HepG2 (cell line): ENCODE measurements around the gene MRPL14. TPM values are rescaled to one million over a fixed set of nuclear protein-coding genes. Genes with fewer than 3 reads are reported as not detected.

Source experiments
- ATF1 ChIP-seq: IDR thresholded peaks from 2 replicates; pipeline ENCODE4 v1.6.1; 2016; ENCODE audit warnings: mild to moderate bottlenecking, control low read depth
- CBX2 ChIP-seq, 2 experiments: fragments of 200-600 bp in 1 of 2; sonication (generic); formaldehyde crosslinking in 1 of 2; IDR thresholded peaks; 2 replicates each; pipeline versions ENCODE4 v1.7.0 to v1.8.1; 2018 to 2022; ENCODE audit warnings: low read depth in 2 of 2, low read length in 1 of 2, mild to moderate bottlenecking in 1 of 2, missing genetic modification reagents in 1 of 2
- FOXA1 ChIP-seq, 2 experiments: fragments of 450-650 bp in 1 of 2; sonication (generic) in 1 of 2; formaldehyde crosslinking in 1 of 2; IDR thresholded peaks; 2 replicates each; pipeline versions ENCODE4 v1.4.0 to v1.6.1; 2016 to 2020; ENCODE audit warnings: missing genetic modification reagents in 1 of 2
- KLF16 ChIP-seq, 2 experiments: sonication (generic) in 1 of 2; formaldehyde crosslinking in 1 of 2; IDR thresholded peaks; 2 replicates each; pipeline versions ENCODE4 v1.6.1 to v1.8.0; 2016 to 2023; ENCODE audit warnings: missing genetic modification reagents in 2 of 2, missing compliant biosample characterization in 1 of 2
- NAIF1 ChIP-seq: sonication (generic); formaldehyde crosslinking; IDR thresholded peaks from 2 replicates; pipeline ENCODE4 v1.5.0; 2020; ENCODE audit warnings: mild to moderate bottlenecking, missing genetic modification reagents, borderline replicate concordance
- NR2F6 ChIP-seq, 2 experiments: IDR thresholded peaks; 2 replicates each; pipeline ENCODE4 v1.6.1; 2016; ENCODE audit warnings: antibody characterized with exemption in 1 of 2, mild to moderate bottlenecking in 1 of 2
- SOX5 ChIP-seq: IDR thresholded peaks from 2 replicates; pipeline ENCODE4 v1.6.1; 2016; ENCODE audit warnings: borderline replicate concordance
- THYN1 ChIP-seq: sonication (generic); formaldehyde crosslinking; IDR thresholded peaks from 2 replicates; pipeline ENCODE4 v1.8.1; 2023; ENCODE audit warnings: low read depth, mild to moderate bottlenecking, moderate library complexity, missing genetic modification reagents, borderline replicate concordance
- TOPORS ChIP-seq: sonication (generic); formaldehyde crosslinking; IDR thresholded peaks from 2 replicates; pipeline ENCODE4 v1.8.0; 2023; ENCODE audit warnings: mild to moderate bottlenecking, missing genetic modification reagents
- ZNF17 ChIP-seq: sonication (generic); formaldehyde crosslinking; IDR thresholded peaks from 2 replicates; pipeline ENCODE4 v1.5.0; 2020; ENCODE audit warnings: mild to moderate bottlenecking, missing genetic modification reagents
- ZNF234 ChIP-seq: sonication (generic); formaldehyde crosslinking; conservative IDR thresholded peaks from 2 replicates; pipeline ENCODE4 v1.5.1; 2020; ENCODE audit warnings: mild to moderate bottlenecking, missing genetic modification reagents
- ZNF430 ChIP-seq: sonication (generic); formaldehyde crosslinking; IDR thresholded peaks from 2 replicates; pipeline ENCODE4 v1.9.0; 2021; ENCODE audit warnings: mild to moderate bottlenecking, missing genetic modification reagents
- ZNF441 ChIP-seq: sonication (generic); formaldehyde crosslinking; IDR thresholded peaks from 2 replicates; pipeline ENCODE4 v1.7.0; 2021; ENCODE audit warnings: missing genetic modification reagents, borderline replicate concordance
- ZNF614 ChIP-seq: IDR thresholded peaks from 2 replicates; pipeline ENCODE4 v1.6.1; 2018; ENCODE audit warnings: missing biosample characterization, missing genetic modification reagents, inconsistent platforms, borderline replicate concordance
- ZNF761 ChIP-seq: sonication (generic); formaldehyde crosslinking; conservative IDR thresholded peaks from 2 replicates; pipeline ENCODE4 v1.4.0; 2020; ENCODE audit warnings: mild to moderate bottlenecking, missing genetic modification reagents
- polyA plus RNA-seq, 8 experiments: library from polyadenylated mRNA; depleted of rRNA in 3 of 8; stranded (reverse) in 7 of 8; unstranded in 1 of 8; fragments of >200 nt; fragmentation: Illumina TruSeq in 4 of 8; extraction: Trizol in 4 of 8; gene quantifications; 2 replicates each; pipeline versions ENCODE4 v1.2.1 to v1.2.3, GENCODE V29; 2011 to 2016; ENCODE audit warnings: low read depth in 4 of 8, missing spikeins in 1 of 8, mixed read lengths in 1 of 8; ENCODE audit not compliant: insufficient read depth in 1 of 8
- total RNA-seq, 5 experiments: library from RNA; depleted of rRNA; stranded (reverse); fragments of >200 nt; fragmentation: Illumina TruSeq; extraction: Trizol; gene quantifications; 2 replicates each; pipeline ENCODE4 v1.2.3, GENCODE V29; 2016; ENCODE audit warnings: low read depth in 1 of 5
- TF ChIP-seq, protein P1 (sequence below): sonication (generic); formaldehyde crosslinking; IDR thresholded peaks from 2 replicates; pipeline ENCODE4 v1.8.0; 2023; ENCODE audit warnings: mild to moderate bottlenecking, missing genetic modification reagents
- TF ChIP-seq, protein P2 (sequence below), 2 experiments: fragments of 450-650 bp in 1 of 2; sonication (generic) in 1 of 2; formaldehyde crosslinking; IDR thresholded peaks; 2 replicates each; pipeline versions ENCODE4 v1.5.0 to v1.8.0; 2020 to 2022; ENCODE audit warnings: mild to moderate bottlenecking in 1 of 2, missing genetic modification reagents in 1 of 2

The MRPL14 gene
- total and polyA plus RNA-seq, 2 of the 13 experiments (the other 11 are each of a cell fraction or from before 2014, with no cell fraction given) = 157 to 178 TPM

- TF ChIP-seq ATF1 (0 out of 2 replicates have a peak, but pooled peaks have one; percentile 26), ZNF441 (CRISPR knock-in tag) (no peak), CBX2 (IDR thresholded peaks at IDR 0.05; ENCODE audit: low read depth, low read length) (no peak), CBX2 (CRISPR knock-in tag; IDR thresholded peaks at IDR 0.05; ENCODE audit: low read depth) (no peak), NAIF1 (peak; percentile 25; the same call in 1 of the 2 replicates), KLF16 (CRISPR knock-in tag; IDR thresholded peaks at IDR 0.05) (peak in 1 of 2 experiments; percentile 81; a peak in 2 of 4 replicates), ZNF614 (CRISPR knock-in tag) (peak; percentile 86; the same call in 1 of the 2 replicates), ZNF17 (CRISPR knock-in tag) (no peak), THYN1 (CRISPR knock-in tag) (no peak), TOPORS (CRISPR knock-in tag) (peak; percentile 71; the same call in 1 of the 2 replicates), ZNF234 (no peak), NR2F6 (IDR thresholded peaks at IDR 0.05) (peak; percentile 71), NR2F6 (CRISPR knock-in tag; IDR thresholded peaks at IDR 0.05) (peak; percentile 71), ZNF761 (CRISPR knock-in tag) (peak; percentile 59; the same call in 1 of the 2 replicates), SOX5 (CRISPR knock-in tag) (peak; percentile 95), FOXA1 (IDR thresholded peaks at IDR 0.05) (no peak), FOXA1 (CRISPR knock-in tag; IDR thresholded peaks at IDR 0.05) (peak; percentile 45; the same call in 1 of the 2 replicates), ZNF430 (CRISPR knock-in tag) (no peak)
- TF ChIP-seq, protein P1, sequence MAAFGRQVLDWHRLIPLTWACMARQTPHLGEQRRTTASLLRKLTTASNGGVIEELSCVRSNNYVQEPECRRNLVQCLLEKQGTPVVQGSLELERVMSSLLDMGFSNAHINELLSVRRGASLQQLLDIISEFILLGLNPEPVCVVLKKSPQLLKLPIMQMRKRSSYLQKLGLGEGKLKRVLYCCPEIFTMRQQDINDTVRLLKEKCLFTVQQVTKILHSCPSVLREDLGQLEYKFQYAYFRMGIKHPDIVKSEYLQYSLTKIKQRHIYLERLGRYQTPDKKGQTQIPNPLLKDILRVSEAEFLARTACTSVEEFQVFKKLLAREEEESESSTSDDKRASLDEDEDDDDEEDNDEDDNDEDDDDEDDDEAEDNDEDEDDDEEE (CRISPR knock-in tag) = 0 out of 2 replicates have a peak, but pooled peaks have one; percentile 40
- TF ChIP-seq, protein P2, sequence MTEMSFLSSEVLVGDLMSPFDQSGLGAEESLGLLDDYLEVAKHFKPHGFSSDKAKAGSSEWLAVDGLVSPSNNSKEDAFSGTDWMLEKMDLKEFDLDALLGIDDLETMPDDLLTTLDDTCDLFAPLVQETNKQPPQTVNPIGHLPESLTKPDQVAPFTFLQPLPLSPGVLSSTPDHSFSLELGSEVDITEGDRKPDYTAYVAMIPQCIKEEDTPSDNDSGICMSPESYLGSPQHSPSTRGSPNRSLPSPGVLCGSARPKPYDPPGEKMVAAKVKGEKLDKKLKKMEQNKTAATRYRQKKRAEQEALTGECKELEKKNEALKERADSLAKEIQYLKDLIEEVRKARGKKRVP (CRISPR knock-in tag; IDR thresholded peaks at IDR 0.05) = peak; percentile 92 to 100
These were observed 15.5 kb downstream of the MRPL14 start (continued) for GRCh38 chr6:44111434-44112417.
